ENCODE results near the gene FAM20C. TPM values are rescaled to one million over a fixed set of nuclear protein-coding genes. Genes with fewer than 3 reads are reported as not detected.

Gene FAM20C
- total RNA-seq, 1 donor from 2014 or later, result 1.3 TPM

GRCh38 chr7:273327-273726 is 81.0 kb downstream of the FAM20C start:
- FAIRE-seq, result no peak

DNA sequence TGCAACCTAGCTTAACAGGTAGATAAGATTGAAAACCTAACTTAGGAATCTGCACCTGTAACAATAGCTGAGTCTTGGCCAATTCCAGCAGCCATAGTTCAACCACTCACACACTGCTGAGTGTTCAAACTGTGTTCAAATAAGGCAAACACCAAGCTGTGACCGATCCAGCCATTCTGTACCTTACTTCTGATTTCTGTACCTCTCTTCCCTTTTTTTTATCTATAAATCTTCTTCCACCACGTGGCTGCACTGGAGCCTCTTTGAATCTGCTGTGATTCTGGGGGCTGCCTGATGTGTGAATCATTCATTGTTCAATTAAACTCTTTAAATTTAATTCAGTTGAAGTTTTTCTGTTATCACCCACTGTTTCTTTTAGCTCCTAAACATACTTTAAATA is 81.9 kb downstream of the FAM20C start:
- DNase-seq (ENCODE audit: low read depth) (no peak), FAIRE-seq (no peak)
- H3K36me3 ChIP-seq (ENCODE audit: control insufficient read depth, insufficient read depth, low read length), result no peaks in the 10 kb centered on the region
- no peak for TF ChIP-seq CTCF (IDR thresholded peaks at IDR 0.05; ENCODE audit: insufficient read depth, low read length, severe bottlenecking)
- H3K4me3 ChIP-seq (ENCODE audit: low read depth, low read length), result no peak overlapping the region
- H3K27me3 ChIP-seq (ENCODE audit: control insufficient read depth, insufficient read depth, low read length), result no peaks in the 10 kb centered on the region

More at GRCh38 chr7:273327-273726, 81.0 kb downstream of the FAM20C start:
- TF ChIP-seq CTCF (IDR thresholded peaks at IDR 0.05; ENCODE audit: insufficient read depth, low read length, severe bottlenecking), result no peak
- H3K27me3 ChIP-seq (ENCODE audit: control insufficient read depth, insufficient read depth, low read length), result no peaks in the 10 kb centered on the region
- DNase-seq (ENCODE audit: low read depth), result no peak
- no peak overlapping the region for H3K4me3 ChIP-seq (ENCODE audit: low read depth, low read length)
- no peaks in the 10 kb centered on the region for H3K36me3 ChIP-seq (ENCODE audit: control insufficient read depth, insufficient read depth, low read length)

GRCh38 chr7:276230-276835 is 84.0 kb downstream of the FAM20C start:
- TF ChIP-seq CTCF (IDR thresholded peaks at IDR 0.05; ENCODE audit: insufficient read depth, low read length, severe bottlenecking), result no peak
- H3K27me3 ChIP-seq (ENCODE audit: control insufficient read depth, insufficient read depth, low read length), result no peaks in the 10 kb centered on the region
- no peak overlapping the region for H3K4me3 ChIP-seq (ENCODE audit: low read depth, low read length)
- FAIRE-seq (no peak), DNase-seq (ENCODE audit: low read depth) (no peak)
- no peaks in the 10 kb centered on the region for H3K36me3 ChIP-seq (ENCODE audit: control insufficient read depth, insufficient read depth, low read length)

GRCh38 chr7:277228-277627 is 84.9 kb downstream of the FAM20C start:
- FAIRE-seq, result no peak

GRCh38 chr7:278081-278480 is 85.7 kb downstream of the FAM20C start:
- no peak for TF ChIP-seq CTCF (IDR thresholded peaks at IDR 0.05; ENCODE audit: insufficient read depth, low read length, severe bottlenecking)
- no peak overlapping the region for H3K4me3 ChIP-seq (ENCODE audit: low read depth, low read length)
- FAIRE-seq, result no peak
- DNase-seq (ENCODE audit: low read depth), result no peak
- no peaks in the 10 kb centered on the region for H3K36me3 ChIP-seq (ENCODE audit: control insufficient read depth, insufficient read depth, low read length)
- no peaks in the 10 kb centered on the region for H3K27me3 ChIP-seq (ENCODE audit: control insufficient read depth, insufficient read depth, low read length)

More at GRCh38 chr7:277228-277627, 84.9 kb downstream of the FAM20C start:
- no peak overlapping the region for H3K4me3 ChIP-seq (ENCODE audit: low read depth, low read length)
- no peaks in the 10 kb centered on the region for H3K27me3 ChIP-seq (ENCODE audit: control insufficient read depth, insufficient read depth, low read length)
- TF ChIP-seq CTCF (IDR thresholded peaks at IDR 0.05; ENCODE audit: insufficient read depth, low read length, severe bottlenecking), result no peak
- peak; percentile 40 for DNase-seq (ENCODE audit: low read depth)
- no peaks in the 10 kb centered on the region for H3K36me3 ChIP-seq (ENCODE audit: control insufficient read depth, insufficient read depth, low read length)

DNA sequence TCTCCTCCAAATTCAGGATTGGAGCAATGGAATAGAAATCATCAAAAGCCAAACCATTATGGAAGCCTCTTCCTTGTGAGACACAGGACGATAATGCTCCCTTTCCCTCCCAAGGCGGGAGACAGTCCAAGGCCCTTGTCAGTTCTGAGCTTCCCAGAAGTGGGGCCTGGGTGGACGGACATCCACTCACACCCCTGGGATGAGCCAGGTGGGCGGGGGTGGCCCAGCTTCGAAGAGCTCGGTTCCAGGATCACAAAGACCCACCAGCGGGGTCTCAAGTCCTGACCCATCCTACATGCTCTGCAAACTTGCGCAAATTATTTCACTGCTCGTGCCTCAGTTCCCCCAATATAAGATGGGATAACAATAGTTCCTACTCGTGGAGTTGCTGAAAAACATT is 87.5 kb downstream of the FAM20C start:
- TF ChIP-seq CTCF (IDR thresholded peaks at IDR 0.05; ENCODE audit: insufficient read depth, low read length, severe bottlenecking), result no peak
- no peak for FAIRE-seq

More for the DNA sequence above, 87.5 kb downstream of the FAM20C start:
- Histone ChIP-seq H3K27me3 (ENCODE audit: control insufficient read depth, insufficient read depth, low read length) (peaks cover 7% of the 10 kb centered on the region), H3K4me3 (ENCODE audit: low read depth, low read length) (no peak overlapping the region), H3K36me3 (ENCODE audit: control insufficient read depth, insufficient read depth, low read length) (no peaks in the 10 kb centered on the region)
- DNase-seq (ENCODE audit: low read depth), result no peak
